Liver (tissue), 3 donors: ENCODE results near the gene PDS5A.
"Not testable (repeated sequence)": the region's sequence is repeated elsewhere in the genome, so short reads cannot be mapped to it uniquely, and the experiment has no call there.

Source experiments
- GABPA ChIP-seq, 2 donors: IDR thresholded peaks in 1 of 2; conservative IDR thresholded peaks in 1 of 2; 2 replicates each; pipeline ENCODE4 v1.6.1; 2016; ENCODE audit warnings: antibody characterized with exemption in 2 of 2, mild to moderate bottlenecking in 1 of 2, moderate library complexity in 1 of 2
- HNF4A ChIP-seq, 2 donors: conservative IDR thresholded peaks; 2 replicates each; pipeline ENCODE4 v1.6.1; 2016; ENCODE audit warnings: antibody characterized with exemption in 2 of 2, mild to moderate bottlenecking in 2 of 2
- JUND ChIP-seq, 2 donors: IDR thresholded peaks; 2 replicates each; pipeline ENCODE4 v1.6.1; 2016; ENCODE audit warnings: antibody characterized with exemption in 2 of 2
- RXRA ChIP-seq, 2 donors: IDR thresholded peaks; 2 replicates each; pipeline ENCODE4 v1.6.1; 2017 to 2018; ENCODE audit warnings: antibody characterized with exemption in 2 of 2, mild to moderate bottlenecking in 1 of 2
- TF ChIP-seq, protein P1 (sequence below): fragments of 150-350 bp; IDR thresholded peaks from 2 replicates; pipeline ENCODE4 v1.5.1; 2017; ENCODE audit warnings: improper control_type of control experiment, low read depth, low read length; ENCODE audit not compliant: missing input control
- TF ChIP-seq, protein P2 (sequence below): IDR thresholded peaks from 2 replicates; pipeline ENCODE4 v1.6.1; 2016; ENCODE audit warnings: antibody characterized with exemption
- TF ChIP-seq, protein P3 (sequence below): IDR thresholded peaks from 2 replicates; pipeline ENCODE4 v1.6.1; 2016; ENCODE audit warnings: antibody characterized with exemption, mild to moderate bottlenecking
- TF ChIP-seq, protein P4 (sequence below): IDR thresholded peaks from 2 replicates; pipeline ENCODE4 v1.6.1; 2016; ENCODE audit warnings: antibody characterized with exemption
- donor health status: healthy.
- donor health status: healthy.

DNA sequence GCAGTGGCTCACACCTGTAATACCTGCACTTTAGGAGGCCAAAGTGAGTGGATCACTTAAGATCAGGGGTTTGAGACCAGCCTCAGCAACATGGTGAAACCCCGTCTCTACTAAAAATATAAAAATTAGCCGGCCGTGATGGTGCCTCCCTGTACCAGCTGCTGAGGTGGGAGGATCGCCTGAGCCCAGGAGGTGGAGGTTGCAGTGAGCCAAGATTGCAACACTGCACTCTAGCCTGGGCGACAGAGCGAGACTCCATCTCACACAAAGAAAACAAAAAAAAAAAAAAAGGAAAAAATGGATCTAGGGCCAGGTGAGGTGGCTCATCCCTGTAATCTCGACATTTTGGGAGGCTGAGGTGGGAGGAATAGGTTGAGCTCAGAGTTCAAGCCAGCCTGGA, 46.3 kb upstream of the PDS5A start:
- TF ChIP-seq HNF4A (conservative IDR thresholded peaks at IDR 0.05); JUND (IDR thresholded peaks at IDR 0.05); RXRA (IDR thresholded peaks at IDR 0.05); GABPA (IDR thresholded peaks at IDR 0.05 in 1 of 2, conservative IDR thresholded peaks at IDR 0.05 in 1 of 2): not testable (repeated sequence)
- TF ChIP-seq, protein P1, sequence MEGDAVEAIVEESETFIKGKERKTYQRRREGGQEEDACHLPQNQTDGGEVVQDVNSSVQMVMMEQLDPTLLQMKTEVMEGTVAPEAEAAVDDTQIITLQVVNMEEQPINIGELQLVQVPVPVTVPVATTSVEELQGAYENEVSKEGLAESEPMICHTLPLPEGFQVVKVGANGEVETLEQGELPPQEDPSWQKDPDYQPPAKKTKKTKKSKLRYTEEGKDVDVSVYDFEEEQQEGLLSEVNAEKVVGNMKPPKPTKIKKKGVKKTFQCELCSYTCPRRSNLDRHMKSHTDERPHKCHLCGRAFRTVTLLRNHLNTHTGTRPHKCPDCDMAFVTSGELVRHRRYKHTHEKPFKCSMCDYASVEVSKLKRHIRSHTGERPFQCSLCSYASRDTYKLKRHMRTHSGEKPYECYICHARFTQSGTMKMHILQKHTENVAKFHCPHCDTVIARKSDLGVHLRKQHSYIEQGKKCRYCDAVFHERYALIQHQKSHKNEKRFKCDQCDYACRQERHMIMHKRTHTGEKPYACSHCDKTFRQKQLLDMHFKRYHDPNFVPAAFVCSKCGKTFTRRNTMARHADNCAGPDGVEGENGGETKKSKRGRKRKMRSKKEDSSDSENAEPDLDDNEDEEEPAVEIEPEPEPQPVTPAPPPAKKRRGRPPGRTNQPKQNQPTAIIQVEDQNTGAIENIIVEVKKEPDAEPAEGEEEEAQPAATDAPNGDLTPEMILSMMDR = not testable (repeated sequence)
- TF ChIP-seq, protein P2, sequence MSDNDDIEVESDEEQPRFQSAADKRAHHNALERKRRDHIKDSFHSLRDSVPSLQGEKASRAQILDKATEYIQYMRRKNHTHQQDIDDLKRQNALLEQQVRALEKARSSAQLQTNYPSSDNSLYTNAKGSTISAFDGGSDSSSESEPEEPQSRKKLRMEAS = not testable (repeated sequence)
- TF ChIP-seq, protein P3, sequence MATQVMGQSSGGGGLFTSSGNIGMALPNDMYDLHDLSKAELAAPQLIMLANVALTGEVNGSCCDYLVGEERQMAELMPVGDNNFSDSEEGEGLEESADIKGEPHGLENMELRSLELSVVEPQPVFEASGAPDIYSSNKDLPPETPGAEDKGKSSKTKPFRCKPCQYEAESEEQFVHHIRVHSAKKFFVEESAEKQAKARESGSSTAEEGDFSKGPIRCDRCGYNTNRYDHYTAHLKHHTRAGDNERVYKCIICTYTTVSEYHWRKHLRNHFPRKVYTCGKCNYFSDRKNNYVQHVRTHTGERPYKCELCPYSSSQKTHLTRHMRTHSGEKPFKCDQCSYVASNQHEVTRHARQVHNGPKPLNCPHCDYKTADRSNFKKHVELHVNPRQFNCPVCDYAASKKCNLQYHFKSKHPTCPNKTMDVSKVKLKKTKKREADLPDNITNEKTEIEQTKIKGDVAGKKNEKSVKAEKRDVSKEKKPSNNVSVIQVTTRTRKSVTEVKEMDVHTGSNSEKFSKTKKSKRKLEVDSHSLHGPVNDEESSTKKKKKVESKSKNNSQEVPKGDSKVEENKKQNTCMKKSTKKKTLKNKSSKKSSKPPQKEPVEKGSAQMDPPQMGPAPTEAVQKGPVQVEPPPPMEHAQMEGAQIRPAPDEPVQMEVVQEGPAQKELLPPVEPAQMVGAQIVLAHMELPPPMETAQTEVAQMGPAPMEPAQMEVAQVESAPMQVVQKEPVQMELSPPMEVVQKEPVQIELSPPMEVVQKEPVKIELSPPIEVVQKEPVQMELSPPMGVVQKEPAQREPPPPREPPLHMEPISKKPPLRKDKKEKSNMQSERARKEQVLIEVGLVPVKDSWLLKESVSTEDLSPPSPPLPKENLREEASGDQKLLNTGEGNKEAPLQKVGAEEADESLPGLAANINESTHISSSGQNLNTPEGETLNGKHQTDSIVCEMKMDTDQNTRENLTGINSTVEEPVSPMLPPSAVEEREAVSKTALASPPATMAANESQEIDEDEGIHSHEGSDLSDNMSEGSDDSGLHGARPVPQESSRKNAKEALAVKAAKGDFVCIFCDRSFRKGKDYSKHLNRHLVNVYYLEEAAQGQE = not testable (repeated sequence)
- TF ChIP-seq, protein P4, sequence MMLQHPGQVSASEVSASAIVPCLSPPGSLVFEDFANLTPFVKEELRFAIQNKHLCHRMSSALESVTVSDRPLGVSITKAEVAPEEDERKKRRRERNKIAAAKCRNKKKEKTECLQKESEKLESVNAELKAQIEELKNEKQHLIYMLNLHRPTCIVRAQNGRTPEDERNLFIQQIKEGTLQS = not testable (repeated sequence)
